HUES48 (cell line): Measurements from ENCODE around the gene MED1.
"Not testable (repeated sequence)": the region's sequence is repeated elsewhere in the genome, so short reads cannot be mapped to it uniquely, and the experiment has no call there.

Experiments used
- H3K27ac ChIP-seq: one replicate; pipeline ENCODE4 v1.7.0; 2013; ENCODE audit warnings: low read depth, low read length, inconsistent platforms
- H3K27me3 ChIP-seq: 2 replicates; pipeline ENCODE4 v1.6.1; 2013; ENCODE audit warnings: mild to moderate bottlenecking, low read length; ENCODE audit not compliant: control insufficient read depth, insufficient read depth
- H3K36me3 ChIP-seq: 2 replicates; pipeline ENCODE4 v1.6.1; 2013; ENCODE audit warnings: low read length; ENCODE audit not compliant: control insufficient read depth, insufficient read depth
- H3K4me1 ChIP-seq: 2 replicates; pipeline ENCODE4 v1.6.1; 2013; ENCODE audit warnings: mild to moderate bottlenecking, low read length; ENCODE audit not compliant: control insufficient read depth, insufficient read depth
- H3K4me3 ChIP-seq: 2 replicates; pipeline ENCODE4 v1.5.1; 2013; ENCODE audit warnings: mild to moderate bottlenecking, low read depth, low read length
- H3K9ac ChIP-seq: 2 replicates; pipeline ENCODE4 v1.6.1; 2013; ENCODE audit warnings: mild to moderate bottlenecking, low read depth, low read length, moderate library complexity
- H3K9me3 ChIP-seq: 2 replicates; pipeline ENCODE4 v1.6.1; 2013; ENCODE audit warnings: low read length; ENCODE audit not compliant: control insufficient read depth, insufficient read depth

MED1 gene

DNA sequence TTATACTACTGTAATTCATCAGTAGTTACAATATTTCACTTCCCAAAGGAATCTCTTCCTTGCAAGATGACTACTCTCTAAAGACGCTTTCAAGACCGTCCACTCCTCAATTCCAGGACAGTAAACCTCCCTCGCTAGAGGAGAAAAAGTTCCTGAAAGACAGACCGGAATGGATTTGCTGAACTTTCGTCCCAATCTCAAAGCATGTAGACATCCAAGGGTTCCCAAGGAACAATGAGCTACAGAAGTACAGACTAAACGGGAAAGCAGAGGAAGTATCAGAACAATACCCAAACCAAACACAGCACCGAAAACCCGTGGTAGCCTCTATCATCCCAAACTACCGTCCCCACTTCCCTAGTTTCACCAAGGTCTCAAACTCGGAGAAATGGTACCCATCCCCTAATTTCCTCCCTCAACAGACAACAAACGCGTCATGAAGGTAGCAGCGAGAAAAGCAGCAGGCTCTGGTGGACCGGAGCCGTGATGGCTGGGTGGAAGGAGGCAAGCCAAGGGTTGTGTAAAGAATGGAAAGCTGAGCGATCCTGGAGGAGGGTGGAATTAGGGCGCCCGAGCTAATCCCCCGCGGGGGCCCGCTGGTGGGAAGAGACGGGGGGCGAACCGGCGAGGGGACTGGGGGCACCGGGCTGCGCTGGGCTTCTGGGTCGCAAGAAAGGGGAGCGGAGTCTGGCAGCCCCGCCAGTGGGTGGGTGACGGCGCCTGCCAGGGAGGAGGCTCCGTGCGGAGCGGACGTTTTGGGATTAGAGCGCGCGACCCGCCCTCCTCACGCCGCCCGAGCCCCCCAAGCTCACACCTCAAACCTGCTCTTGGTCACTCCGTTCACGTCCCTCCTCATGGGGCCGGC is 50.3 kb downstream of the MED1 start:
- Histone ChIP-seq H3K4me3 (peak overlapping the region; percentile 98), H3K36me3 (peaks cover 10% of the 10 kb centered on the region; the same call in 1 of the 2 replicates), H3K4me1 (peaks cover 3% of the 10 kb centered on the region; the same call in 1 of the 2 replicates), H3K27me3 (no peaks in the 10 kb centered on the region), H3K9me3 (no peaks in the 10 kb centered on the region), H3K9ac (peak overlapping the region; percentile 85), H3K27ac (peak overlapping the region; percentile 94)

DNA sequence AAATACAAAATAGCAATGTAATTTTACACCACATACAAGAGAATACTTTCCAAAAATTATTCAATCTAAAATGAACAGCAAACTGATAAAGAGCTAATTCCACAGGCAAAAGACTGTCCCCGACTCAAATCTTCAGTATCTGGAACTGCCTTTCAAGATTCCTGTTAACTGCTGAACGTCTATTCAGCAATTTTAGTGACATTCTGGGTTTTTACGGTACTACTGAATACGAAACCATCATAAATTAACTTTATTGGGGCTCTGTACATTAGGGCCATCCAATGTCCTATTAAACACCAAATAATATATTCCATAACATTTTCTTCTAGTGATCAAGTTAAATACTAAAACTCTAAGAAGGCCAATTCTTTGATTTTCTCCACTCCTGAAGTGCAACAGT is 51.3 kb downstream of the MED1 start:
- H3K27ac ChIP-seq = no peak overlapping the region
- no peaks in the 10 kb centered on the region for H3K9me3 ChIP-seq
- H3K9ac ChIP-seq = no peak overlapping the region
- no peak overlapping the region; the same call in 1 of the 2 replicates for H3K4me3 ChIP-seq
- H3K4me1 ChIP-seq = peaks cover 3% of the 10 kb centered on the region; the same call in 1 of the 2 replicates
- H3K27me3 ChIP-seq = no peaks in the 10 kb centered on the region
- H3K36me3 ChIP-seq = 0 out of 2 replicates have a peak, but pooled peaks cover under 1% of the 10 kb centered on the region

GRCh38 chr17:39393736-39394135 is 57.3 kb downstream of the MED1 start:
- Histone ChIP-seq H3K4me1 (no peaks in the 10 kb centered on the region), H3K9ac (no peak overlapping the region), H3K9me3 (no peaks in the 10 kb centered on the region), H3K27me3 (no peaks in the 10 kb centered on the region), H3K27ac (no peak overlapping the region), H3K36me3 (no peaks in the 10 kb centered on the region), H3K4me3 (no peak overlapping the region)

GRCh38 chr17:39391448-39391847 is 59.6 kb downstream of the MED1 start:
- H3K4me1 ChIP-seq = no peaks in the 10 kb centered on the region
- no peak overlapping the region for H3K4me3 ChIP-seq
- no peaks in the 10 kb centered on the region for H3K9me3 ChIP-seq
- no peaks in the 10 kb centered on the region for H3K36me3 ChIP-seq
- no peak overlapping the region for H3K9ac ChIP-seq
- H3K27ac ChIP-seq = no peak overlapping the region
- no peaks in the 10 kb centered on the region for H3K27me3 ChIP-seq

DNA sequence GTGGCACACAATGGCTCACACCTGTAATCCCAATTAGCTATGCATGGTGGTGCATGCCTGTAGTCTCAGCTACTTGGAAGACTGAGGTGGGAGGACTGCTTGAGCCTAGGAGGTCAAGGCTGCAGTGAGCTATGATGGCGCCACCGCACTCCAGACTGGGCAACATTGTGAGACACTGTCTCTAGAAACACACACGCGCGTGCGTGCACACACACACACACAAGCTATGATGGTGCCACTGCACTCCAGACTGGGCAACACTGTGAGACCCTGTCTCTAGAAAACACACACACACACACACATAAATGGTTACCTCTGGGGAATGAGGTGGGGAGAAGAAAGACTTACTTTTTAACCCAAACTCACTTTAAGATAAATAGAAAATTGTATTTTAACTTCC is 66.0 kb downstream of the MED1 start:
- H3K4me3 ChIP-seq = no peak overlapping the region
- no peak overlapping the region for H3K27ac ChIP-seq
- no peaks in the 10 kb centered on the region for H3K4me1 ChIP-seq
- no peak overlapping the region for H3K9ac ChIP-seq
- no peaks in the 10 kb centered on the region for H3K36me3 ChIP-seq
- no peaks in the 10 kb centered on the region for H3K9me3 ChIP-seq
- no peaks in the 10 kb centered on the region for H3K27me3 ChIP-seq

- no peak overlapping the region for H3K27ac ChIP-seq
- H3K4me1 ChIP-seq = no peaks in the 10 kb centered on the region
- H3K9ac ChIP-seq = no peak overlapping the region
- H3K27me3 ChIP-seq = no peaks in the 10 kb centered on the region
- H3K36me3 ChIP-seq = no peaks in the 10 kb centered on the region
- no peak overlapping the region for H3K4me3 ChIP-seq
- no peaks in the 10 kb centered on the region for H3K9me3 ChIP-seq
Observed at GRCh38 chr17:39380144-39380543, 70.9 kb downstream of the MED1 start.

DNA sequence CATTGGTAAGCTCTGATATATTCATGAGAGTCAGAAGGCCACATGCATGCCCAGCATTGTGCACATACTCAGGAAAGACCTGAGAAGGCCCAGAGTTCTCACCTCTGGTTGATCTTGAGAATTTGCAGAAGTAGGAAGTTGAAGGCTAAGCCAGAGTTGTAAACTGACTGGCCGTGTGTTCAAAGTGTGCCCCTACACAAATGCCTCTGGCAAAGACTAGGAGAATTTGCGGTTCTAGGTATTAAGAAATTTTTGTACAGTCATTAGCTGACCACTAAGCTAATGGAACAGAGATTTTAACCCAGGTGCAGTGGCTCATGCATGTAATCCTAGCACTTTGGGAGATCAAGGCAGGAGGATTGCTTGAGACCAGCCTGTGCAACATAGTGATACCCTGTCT is 74.6 kb downstream of the MED1 start:
- Histone ChIP-seq H3K4me1 (no peaks in the 10 kb centered on the region), H3K4me3 (no peak overlapping the region), H3K27ac (no peak overlapping the region), H3K9me3 (no peaks in the 10 kb centered on the region), H3K9ac (no peak overlapping the region), H3K36me3 (no peaks in the 10 kb centered on the region), H3K27me3 (no peaks in the 10 kb centered on the region)

DNA sequence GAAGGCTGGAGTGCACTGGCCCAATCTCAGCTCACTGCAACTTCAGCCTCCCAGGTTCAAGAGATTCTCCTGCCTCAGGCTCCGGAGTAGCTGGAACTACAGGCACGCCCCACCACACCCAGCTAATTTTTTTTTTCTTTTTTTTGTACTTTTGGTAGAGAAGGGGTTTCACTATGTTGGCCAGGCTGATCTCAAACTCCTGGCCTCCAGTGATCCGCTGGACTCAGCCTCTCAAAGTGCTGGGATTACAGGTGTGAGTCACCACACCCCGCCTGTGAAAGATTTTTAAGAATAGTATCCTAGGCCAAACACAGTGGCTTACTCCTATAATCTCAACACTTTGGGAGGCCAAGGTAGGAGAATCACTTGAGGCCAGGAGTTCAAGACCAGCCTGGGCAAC is 83.3 kb downstream of the MED1 start:
- H3K27ac ChIP-seq, H3K9ac ChIP-seq, H3K4me3 ChIP-seq, H3K36me3 ChIP-seq, H3K4me1 ChIP-seq, H3K27me3 ChIP-seq, H3K9me3 ChIP-seq: not testable (repeated sequence)

GRCh38 chr17:39365872-39366271 is 85.2 kb downstream of the MED1 start:
- no peak overlapping the region for H3K27ac ChIP-seq
- no peak overlapping the region for H3K4me3 ChIP-seq
- no peaks in the 10 kb centered on the region for H3K9me3 ChIP-seq
- no peaks in the 10 kb centered on the region for H3K27me3 ChIP-seq
- no peaks in the 10 kb centered on the region for H3K36me3 ChIP-seq
- H3K4me1 ChIP-seq = no peaks in the 10 kb centered on the region
- no peak overlapping the region for H3K9ac ChIP-seq

DNA sequence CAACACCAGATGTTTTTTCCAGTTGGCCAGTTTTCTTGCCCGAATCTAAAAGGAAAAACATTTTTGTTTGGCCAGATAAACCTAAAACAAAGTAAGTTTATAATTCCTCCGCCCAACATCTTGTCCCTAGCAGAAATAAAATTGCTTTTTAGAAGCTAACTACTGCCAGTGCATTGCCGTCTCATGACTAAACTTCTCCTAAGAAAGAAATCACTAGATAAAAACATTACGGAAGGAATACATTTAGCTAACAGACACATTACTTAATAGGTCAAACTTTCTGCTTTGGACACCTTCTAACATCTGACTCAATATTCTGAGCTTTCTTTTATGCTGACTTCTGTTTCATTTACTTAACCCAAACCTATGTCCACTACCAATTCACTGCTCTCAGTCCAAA is 85.8 kb downstream of the MED1 start:
- Histone ChIP-seq H3K4me3 (no peak overlapping the region), H3K36me3 (no peaks in the 10 kb centered on the region), H3K9ac (no peak overlapping the region)

DNA sequence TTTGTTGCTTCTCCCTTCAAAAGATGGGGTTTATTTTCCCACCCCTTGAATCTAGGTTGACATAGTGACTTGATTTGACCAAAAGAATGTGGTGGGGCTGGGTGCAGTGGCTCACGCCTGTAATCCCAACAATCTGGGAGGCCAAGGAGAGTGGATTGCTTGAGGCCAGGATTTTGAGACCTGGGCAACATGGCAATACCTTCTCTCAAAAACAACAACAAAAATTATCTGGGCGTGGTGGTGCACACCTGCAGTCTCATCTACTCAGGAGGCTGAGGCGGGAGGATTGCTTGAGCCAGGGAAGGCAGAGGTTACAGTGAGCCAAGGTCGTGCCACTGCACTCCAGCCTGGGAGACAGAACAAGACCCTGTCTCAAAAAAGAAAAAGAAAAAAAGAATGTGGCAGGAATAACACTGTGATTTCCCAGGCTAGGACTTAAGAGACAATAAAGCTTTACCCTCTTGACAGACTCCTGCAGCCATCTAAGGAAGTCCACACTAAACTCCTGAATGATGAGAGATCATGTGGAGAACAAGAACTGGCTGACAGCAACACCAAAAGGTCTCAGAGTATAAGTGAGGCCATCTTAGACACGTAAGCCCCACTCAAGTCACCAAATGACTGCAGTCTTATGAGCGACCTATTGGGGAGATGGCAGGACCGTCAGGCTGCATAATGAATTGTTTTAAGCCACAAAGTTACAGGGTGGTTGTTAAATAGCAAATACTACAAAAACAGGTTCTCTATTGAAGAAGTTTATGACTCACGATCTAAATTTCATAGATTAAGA is 86.6 kb downstream of the MED1 start:
- Histone ChIP-seq H3K9ac (no peak overlapping the region), H3K27ac (no peak overlapping the region), H3K4me1 (no peaks in the 10 kb centered on the region), H3K9me3 (no peaks in the 10 kb centered on the region), H3K36me3 (no peaks in the 10 kb centered on the region), H3K4me3 (no peak overlapping the region), H3K27me3 (no peaks in the 10 kb centered on the region)

More for the DNA sequence above, 85.8 kb downstream of the MED1 start:
- Histone ChIP-seq H3K27me3 (no peaks in the 10 kb centered on the region), H3K4me1 (no peaks in the 10 kb centered on the region), H3K9me3 (no peaks in the 10 kb centered on the region), H3K27ac (no peak overlapping the region)
